Thoracic aorta (tissue), 2 donors: ENCODE measurements around the gene COL12A1. TPM values are rescaled to one million over a fixed set of nuclear protein-coding genes. Genes with fewer than 3 reads are reported as not detected.

Experiments
- ATAC-seq: fragments of 150-250 bp; one replicate; pipeline ENCODE4 v1.8.0; 2017; ENCODE audit warnings: low read depth; ENCODE audit not compliant: insufficient number of reproducible peaks, low FRiP score
- DNase-seq: peaks from one replicate; pipeline ENCODE4 v3.0.0-alpha.2; 2020; ENCODE audit warnings: low spot score
- H3K27ac ChIP-seq, 2 donors: fragments of 200-600 bp; sonication (generic); 1 replicate in 1 of 2; 2 replicates in 1 of 2; pipeline ENCODE4 v1.5.1; 2016; ENCODE audit warnings: mild to moderate bottlenecking in 2 of 2, moderate library complexity in 2 of 2
- H3K27me3 ChIP-seq: fragments of 200-600 bp; sonication (generic); replicated peaks from 2 replicates; pipeline ENCODE4 v1.6.0; 2016; ENCODE audit warnings: mild to moderate bottlenecking; ENCODE audit not compliant: insufficient read depth
- H3K36me3 ChIP-seq: fragments of 200-600 bp; sonication (generic); one replicate; pipeline ENCODE4 v1.5.1; 2016
- H3K4me1 ChIP-seq, 2 donors: fragments of 200-600 bp; sonication (generic); 1 replicate in 1 of 2; 2 replicates in 1 of 2; pipeline versions ENCODE4 v1.5.1 to v1.6.0; 2016; ENCODE audit warnings: low read depth in 2 of 2, mild to moderate bottlenecking in 1 of 2; ENCODE audit not compliant: control insufficient read depth in 1 of 2
- H3K4me3 ChIP-seq: fragments of 200-600 bp; sonication (generic); 2 replicates; pipeline ENCODE4 v1.5.1; 2016; ENCODE audit warnings: mild to moderate bottlenecking
- H3K9me3 ChIP-seq: fragments of 200-600 bp; sonication (generic); 2 replicates; pipeline ENCODE4 v1.5.1; 2016
- CTCF ChIP-seq: fragments of 200-600 bp; sonication (generic); IDR thresholded peaks from one replicate; pipeline ENCODE4 v1.5.1; 2019; ENCODE audit warnings: antibody characterized with exemption
- total RNA-seq, 2 donors: library from RNA; depleted of rRNA; stranded (reverse); fragments of >200 nt; gene quantifications; one replicate each; pipeline versions ENCODE4 v1.1.0 to v1.2.3, GENCODE V29; 2016

The COL12A1 gene
- total RNA-seq, 2 donors from 2014 or later, result 92.3 to 131 TPM

GRCh38 chr6:75203721-75204120 lies 2.1 kb downstream of the COL12A1 start:
- Histone ChIP-seq H3K27me3 (no peaks in the 10 kb centered on the region), H3K4me3 (peak overlapping the region; percentile 85), H3K36me3 (no peaks in the 10 kb centered on the region), H3K27ac (peak overlapping the region; percentile 30 to 31), H3K9me3 (no peaks in the 10 kb centered on the region), H3K4me1 (peaks cover 14 to 34% of the 10 kb centered on the region in 2 donors)
- TF ChIP-seq CTCF, result no peak
- DNase-seq (no peak), ATAC-seq (no peak)

GRCh38 chr6:75202676-75203131 lies 3.1 kb downstream of the COL12A1 start:
- Histone ChIP-seq H3K4me1 (peaks cover 14 to 34% of the 10 kb centered on the region in 2 donors), H3K4me3 (peak overlapping the region; percentile 71), H3K27ac (peak overlapping the region; percentile 30 to 67), H3K27me3 (no peaks in the 10 kb centered on the region), H3K9me3 (no peaks in the 10 kb centered on the region), H3K36me3 (no peaks in the 10 kb centered on the region)
- DNase-seq, result no peak
- no peak for TF ChIP-seq CTCF
- no peak for ATAC-seq

- no peak for DNase-seq
- TF ChIP-seq CTCF, result no peak
- peak overlapping the region; percentile 52 to 67 for H3K27ac ChIP-seq
- H3K9me3 ChIP-seq, result no peaks in the 10 kb centered on the region
- no peaks in the 10 kb centered on the region for H3K27me3 ChIP-seq
- H3K36me3 ChIP-seq, result no peaks in the 10 kb centered on the region
- H3K4me3 ChIP-seq, result peak overlapping the region; percentile 71
- no peak for ATAC-seq
- peaks cover 14 to 34% of the 10 kb centered on the region in 2 donors for H3K4me1 ChIP-seq
Measured at GRCh38 chr6:75201901-75202672, 3.8 kb downstream of the COL12A1 start.

GRCh38 chr6:75201021-75201420 lies 4.8 kb downstream of the COL12A1 start:
- no peak overlapping the region for H3K4me3 ChIP-seq
- H3K9me3 ChIP-seq, result no peaks in the 10 kb centered on the region
- no peaks in the 10 kb centered on the region for H3K27me3 ChIP-seq
- TF ChIP-seq CTCF, result no peak
- H3K27ac ChIP-seq, result peak overlapping the region; percentile 47 to 67
- no peak for DNase-seq
- peaks cover 14 to 34% of the 10 kb centered on the region in 2 donors for H3K4me1 ChIP-seq
- ATAC-seq, result no peak
- no peaks in the 10 kb centered on the region for H3K36me3 ChIP-seq

DNA sequence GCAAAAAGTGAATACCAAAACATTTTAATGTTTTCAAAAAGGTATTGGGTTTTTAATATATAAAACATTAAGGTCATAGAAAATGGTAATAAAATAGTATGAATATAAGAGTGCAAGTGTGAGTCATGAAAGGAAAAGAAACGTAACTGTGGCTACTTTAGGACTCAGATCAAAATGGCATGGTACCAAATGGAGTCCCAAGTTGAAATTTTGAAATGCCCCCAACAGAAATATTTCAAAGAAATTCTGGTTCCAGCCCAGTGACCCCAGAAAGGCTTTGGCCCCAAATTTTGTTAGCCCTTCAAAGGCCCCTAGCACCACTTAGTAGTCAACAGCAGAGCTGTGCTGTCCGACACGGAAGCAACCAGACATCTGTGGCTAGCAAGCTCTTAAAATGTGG lies 6.0 kb downstream of the COL12A1 start:
- Histone ChIP-seq H3K4me3 (no peak overlapping the region), H3K36me3 (no peaks in the 10 kb centered on the region), H3K27me3 (no peaks in the 10 kb centered on the region), H3K4me1 (peaks cover 14 to 34% of the 10 kb centered on the region in 2 donors), H3K27ac (peak overlapping the region; percentile 53 to 57), H3K9me3 (no peaks in the 10 kb centered on the region)
- ATAC-seq (no peak), DNase-seq (no peak)
- TF ChIP-seq CTCF, result no peak
